BE2C (cell line): ENCODE data around the gene TRDMT1.

Experiments
- DNase-seq: peaks from one replicate; pipeline ENCODE4 v3.0.0-alpha.2; 2020
- H3K27me3 ChIP-seq: fragments of 250-450 bp; sonication (Bioruptor Pico); 2 replicates; pipeline ENCODE4 v1.5.1; 2020; ENCODE audit warnings: mild to moderate bottlenecking
- H3K36me3 ChIP-seq: fragments of 250-450 bp; sonication (Bioruptor Pico); 2 replicates; pipeline ENCODE4 v1.5.1; 2020; ENCODE audit warnings: mild to moderate bottlenecking
- H3K4me1 ChIP-seq: fragments of 250-450 bp; sonication (Bioruptor Pico); 2 replicates; pipeline ENCODE4 v1.5.1; 2020
- H3K4me3 ChIP-seq: 2 replicates; pipeline ENCODE4 v1.5.1; 2011; ENCODE audit warnings: low read depth, low read length
- H3K9me3 ChIP-seq: fragments of 250-450 bp; sonication (Bioruptor Pico); 2 replicates; pipeline ENCODE4 v1.5.1; 2020
- CTCF ChIP-seq: IDR thresholded peaks from 2 replicates; pipeline ENCODE4 v1.5.1; 2012; ENCODE audit warnings: mild to moderate bottlenecking, low read depth, low read length

TRDMT1 gene

GRCh38 chr10:17202506-17202905 lies 1.0 kb upstream of the TRDMT1 start:
- H3K27me3 ChIP-seq = no peaks in the 10 kb centered on the region
- peaks cover 4% of the 10 kb centered on the region; the same call in 1 of the 2 replicates for H3K4me1 ChIP-seq
- no peaks in the 10 kb centered on the region for H3K9me3 ChIP-seq
- no peak for DNase-seq
- no peaks in the 10 kb centered on the region for H3K36me3 ChIP-seq
- TF ChIP-seq CTCF = no peak
- H3K4me3 ChIP-seq = no peak overlapping the region

DNA sequence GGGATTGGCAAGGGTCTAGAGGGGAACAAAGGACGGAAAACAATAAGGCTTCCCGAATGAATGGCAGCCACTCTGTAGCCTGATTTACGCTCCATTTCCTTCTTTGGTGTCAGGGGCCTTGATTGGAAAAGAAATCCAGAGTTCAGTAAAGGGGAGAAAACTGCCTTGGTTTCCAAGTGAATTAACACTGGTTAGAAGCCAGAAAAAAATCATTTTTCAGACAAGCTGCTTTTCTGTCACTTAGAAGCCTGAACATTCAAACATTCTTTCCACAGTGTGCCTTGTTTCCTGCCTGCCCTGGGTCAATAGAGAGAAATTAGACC lies 283 bp upstream of the TRDMT1 start:
- H3K4me3 ChIP-seq = peak overlapping the region; percentile 88
- peaks cover 4% of the 10 kb centered on the region; the same call in 1 of the 2 replicates for H3K4me1 ChIP-seq
- H3K27me3 ChIP-seq = no peaks in the 10 kb centered on the region
- no peaks in the 10 kb centered on the region for H3K9me3 ChIP-seq
- DNase-seq = no peak
- H3K36me3 ChIP-seq = no peaks in the 10 kb centered on the region
- TF ChIP-seq CTCF = no peak

DNA sequence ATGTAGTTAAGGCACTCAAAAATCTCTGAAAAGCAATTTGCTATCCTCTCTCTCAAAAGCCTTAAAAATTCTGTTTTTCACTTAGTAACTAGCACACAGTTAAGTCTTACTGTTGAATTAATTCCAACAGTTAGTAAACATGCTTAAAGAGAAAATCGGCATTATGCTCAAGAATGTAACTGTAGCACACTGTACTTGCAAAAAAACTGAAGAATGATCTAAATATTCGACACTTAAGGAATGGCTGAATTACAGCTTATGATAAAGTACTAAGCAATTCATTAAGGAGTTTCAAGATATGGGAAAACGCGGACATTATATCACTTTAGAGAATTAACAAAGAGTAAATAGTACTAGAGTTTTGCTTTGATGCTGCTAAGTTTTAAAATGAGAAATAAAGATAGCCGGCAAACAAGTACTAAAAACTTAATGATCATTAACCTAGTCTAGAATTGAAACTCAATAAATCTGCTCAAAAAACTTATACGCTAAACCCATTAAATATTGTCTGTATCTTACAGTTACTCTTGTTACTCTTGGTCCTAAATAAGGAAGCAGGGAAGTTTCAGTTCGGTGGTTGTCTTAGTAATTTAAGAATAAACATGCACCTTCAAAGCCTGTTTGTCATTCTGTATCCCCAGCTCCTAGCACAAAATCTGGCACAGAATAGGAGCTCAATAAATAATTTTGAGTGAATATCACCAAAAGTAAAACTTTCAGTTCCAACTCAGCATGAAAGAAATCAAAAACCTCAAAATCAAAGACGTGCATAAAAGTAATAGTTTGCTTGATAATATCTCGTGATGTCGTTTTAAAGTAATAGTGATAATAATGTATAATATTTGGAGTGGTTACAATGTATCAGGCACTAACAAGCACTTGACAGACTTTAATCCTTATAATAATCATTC lies 1.2 kb downstream of the TRDMT1 start:
- Histone ChIP-seq H3K27me3 (no peaks in the 10 kb centered on the region), H3K4me3 (peak overlapping the region; percentile 88), H3K4me1 (peaks cover 4% of the 10 kb centered on the region; the same call in 1 of the 2 replicates), H3K9me3 (no peaks in the 10 kb centered on the region), H3K36me3 (no peaks in the 10 kb centered on the region)
- no peak for TF ChIP-seq CTCF
- no peak for DNase-seq

- H3K4me1 ChIP-seq = peaks cover 4% of the 10 kb centered on the region; the same call in 1 of the 2 replicates
- no peaks in the 10 kb centered on the region for H3K36me3 ChIP-seq
- no peak for TF ChIP-seq CTCF
- 0 out of 2 replicates have a peak, but pooled peaks cover 2% of the 10 kb centered on the region for H3K9me3 ChIP-seq
- no peaks in the 10 kb centered on the region for H3K27me3 ChIP-seq
- peak; percentile 14 for DNase-seq
- peak overlapping the region; percentile 88 for H3K4me3 ChIP-seq
Observed at GRCh38 chr10:17199351-17199804, 2.1 kb downstream of the TRDMT1 start.

DNA sequence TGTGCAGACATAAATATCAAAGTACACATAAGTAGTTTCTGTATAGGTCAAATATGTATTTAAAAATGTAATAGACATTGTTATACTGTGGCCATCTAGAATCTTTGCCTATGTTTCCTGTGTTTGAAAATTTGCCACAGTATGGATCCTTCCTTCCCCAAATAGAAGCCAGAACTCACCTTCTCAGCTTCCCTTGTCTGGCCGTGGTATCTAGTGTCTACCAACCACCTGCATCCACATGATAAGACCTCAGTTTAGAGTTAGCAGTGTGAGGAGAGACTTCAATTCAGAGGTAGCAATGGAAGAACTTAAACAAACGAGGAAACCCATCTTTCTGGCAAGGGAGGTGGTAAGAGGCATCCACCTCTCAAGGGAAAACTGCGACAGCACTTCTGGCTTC lies 4.9 kb downstream of the TRDMT1 start:
- TF ChIP-seq CTCF = no peak
- Histone ChIP-seq H3K9me3 (0 out of 2 replicates have a peak, but pooled peaks cover 2% of the 10 kb centered on the region), H3K4me3 (no peak overlapping the region), H3K27me3 (no peaks in the 10 kb centered on the region), H3K36me3 (no peaks in the 10 kb centered on the region), H3K4me1 (no peaks in the 10 kb centered on the region)
- DNase-seq = no peak

DNA sequence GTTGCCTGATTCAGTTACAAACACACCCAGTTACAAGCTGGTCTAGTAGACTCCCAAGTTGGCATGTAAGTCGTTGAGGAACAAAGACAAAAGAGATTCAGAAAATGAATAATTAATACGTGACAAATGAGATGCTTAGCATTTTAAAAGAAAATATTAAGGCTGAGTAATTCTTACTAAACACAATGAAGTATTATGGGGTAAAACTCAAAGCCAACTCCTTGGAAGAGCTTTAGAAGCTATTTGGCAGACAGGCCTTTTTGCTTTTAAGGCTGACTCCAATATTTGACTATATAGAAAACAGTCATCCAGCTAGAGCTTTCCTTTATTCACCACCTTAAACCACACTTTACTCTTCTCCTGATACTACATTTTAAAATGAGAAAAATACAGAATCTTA lies 5.4 kb downstream of the TRDMT1 start:
- Histone ChIP-seq H3K27me3 (no peaks in the 10 kb centered on the region), H3K4me3 (no peak overlapping the region), H3K36me3 (no peaks in the 10 kb centered on the region), H3K4me1 (no peaks in the 10 kb centered on the region), H3K9me3 (0 out of 2 replicates have a peak, but pooled peaks cover 2% of the 10 kb centered on the region)
- DNase-seq = no peak
- no peak for TF ChIP-seq CTCF
